22Rv1 (cell line): Measurements from ENCODE around the gene ADGRB3.

Experiments used
- CTCF ChIP-seq: fragments of 450-650 bp; IDR thresholded peaks from 2 replicates; pipeline ENCODE4 v1.5.1; 2017; ENCODE audit warnings: mild to moderate bottlenecking
- ZFX ChIP-seq: fragments of 450-650 bp; IDR thresholded peaks from 2 replicates; pipeline ENCODE4 v1.6.1; 2017; ENCODE audit warnings: antibody characterized with exemption, borderline replicate concordance

DNA sequence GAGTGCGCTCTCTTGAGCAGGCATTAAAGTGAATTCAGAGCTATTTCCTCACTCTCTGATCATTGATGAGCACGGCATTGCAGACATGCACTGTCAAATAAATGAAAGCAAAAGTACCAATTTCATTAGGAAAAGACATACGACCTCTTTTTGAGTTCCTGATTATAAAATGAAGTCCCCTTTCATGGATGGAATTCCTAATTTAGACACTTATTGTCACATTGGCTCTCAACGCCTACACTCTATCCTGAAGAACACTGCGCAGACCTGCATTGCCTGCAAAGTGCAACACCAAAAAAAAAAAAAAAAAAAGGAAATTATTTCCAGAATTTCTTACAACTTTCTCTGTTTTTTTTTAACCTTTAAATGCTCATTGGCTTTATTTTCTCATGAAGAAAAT lies 1.6 kb downstream of the ADGRB3 start:
- TF ChIP-seq CTCF: no peak
- TF ChIP-seq ZFX: no peak
